PC-3 (cell line): ENCODE data around the gene GALNT14. TPM values are rescaled to one million over a fixed set of nuclear protein-coding genes. Genes with fewer than 3 reads are reported as not detected.

Source experiments
- ATAC-seq: fragments of 200-7000 bp; cut with Tn5 transposase; 2 replicates; pipeline ENCODE4 v1.9.1; 2020; ENCODE audit warnings: mild to moderate bottlenecking, moderate library complexity
- BruUV-seq: library from RNA; stranded (reverse); fragments of 400-500 nt; replicated peaks from 2 replicates; lab custom pipeline; 2021; lab: Mats Ljungman, UMichigan
- CTCF ChIA-PET: fragments of 300-600 bp; sonication (Branson Sonifier 250); formaldehyde crosslinking; loops from one replicate; lab custom pipeline; 2022; ENCODE audit warnings: antibody characterized with exemption; lab: Charles Lee
- POLR2A ChIA-PET: fragments of 300-600 bp; sonication (Branson Sonifier 250); formaldehyde crosslinking; loops from one replicate; lab custom pipeline; 2022; ENCODE audit warnings: antibody characterized with exemption; ENCODE audit not compliant: unreplicated experiment; lab: Charles Lee
- DNase-seq: peaks from one replicate; pipeline ENCODE4 v3.0.0-alpha.2; 2015
- H2AFZ ChIP-seq: fragments of 300-600 bp; sonication (generic); 2 replicates; pipeline ENCODE4 v1.6.0; 2016; ENCODE audit warnings: antibody characterized with exemption, low read length
- H3F3A ChIP-seq: fragments of 300-600 bp; sonication (generic); one replicate; pipeline ENCODE4 v1.6.0; 2017; ENCODE audit warnings: antibody characterized with exemption, low read length, control low read depth, mild to moderate bottlenecking; ENCODE audit not compliant: unreplicated experiment
- H3K27ac ChIP-seq: fragments of 300-600 bp; sonication (generic); 2 replicates; pipeline ENCODE4 v1.5.1; 2016; ENCODE audit warnings: mild to moderate bottlenecking, low read length
- H3K27me3 ChIP-seq: fragments of 300-600 bp; sonication (generic); 2 replicates; pipeline ENCODE4 v1.6.1; 2016; ENCODE audit warnings: low read length, mixed read lengths
- H3K36me3 ChIP-seq: fragments of 300-600 bp; sonication (generic); 2 replicates; pipeline ENCODE4 v1.6.1; 2016; ENCODE audit warnings: low read depth, mixed run types, low read length, mixed read lengths
- H3K4me1 ChIP-seq: fragments of 300-600 bp; sonication (generic); 2 replicates; pipeline ENCODE4 v1.5.1; 2016; ENCODE audit warnings: low read length; ENCODE audit not compliant: insufficient read depth
- H3K4me2 ChIP-seq: fragments of 300-600 bp; sonication (generic); 2 replicates; pipeline ENCODE4 v1.6.0; 2016; ENCODE audit warnings: low read length
- H3K4me3 ChIP-seq: fragments of 300-600 bp; sonication (generic); 2 replicates; pipeline ENCODE4 v1.5.1; 2016; ENCODE audit warnings: mild to moderate bottlenecking, low read length, mixed read lengths
- H3K79me2 ChIP-seq: fragments of 300-600 bp; sonication (generic); 2 replicates; pipeline ENCODE4 v1.6.1; 2017; ENCODE audit warnings: low read length, mixed read lengths
- H3K9ac ChIP-seq: fragments of 300-600 bp; sonication (generic); 2 replicates; pipeline ENCODE4 v1.6.0; 2016; ENCODE audit warnings: mild to moderate bottlenecking, low read length
- H3K9me2 ChIP-seq: fragments of 300-600 bp; sonication (generic); replicated peaks from 2 replicates; pipeline ENCODE4 v1.6.1; 2016; ENCODE audit warnings: mixed run types, low read length, mixed read lengths
- H3K9me3 ChIP-seq: fragments of 300-600 bp; sonication (generic); 2 replicates; pipeline ENCODE4 v1.6.1; 2016; ENCODE audit warnings: low read length, mixed read lengths
- H4K20me1 ChIP-seq: fragments of 300-600 bp; sonication (generic); 2 replicates; pipeline ENCODE4 v1.6.1; 2016; ENCODE audit warnings: low read length, mixed read lengths
- CTCF ChIP-seq: fragments of 300-600 bp; sonication (generic); conservative IDR thresholded peaks from 2 replicates; pipeline ENCODE4 v1.5.1; 2017; ENCODE audit warnings: antibody characterized with exemption, low read depth, mild to moderate bottlenecking, low read length
- EZH2 ChIP-seq: fragments of 300-600 bp; sonication (generic); IDR thresholded peaks from one replicate; pipeline ENCODE4 v1.6.1; 2017; ENCODE audit warnings: antibody characterized with exemption, mild to moderate bottlenecking, low read length; ENCODE audit not compliant: unreplicated experiment
- EZH2phosphoT487 ChIP-seq: fragments of 300-600 bp; sonication (generic); IDR thresholded peaks from 2 replicates; pipeline ENCODE4 v1.6.1; 2018; ENCODE audit warnings: mild to moderate bottlenecking, antibody characterized with exemption, low read length, borderline replicate concordance
- intact Hi-C: fragments of 100-400 bp; cut with micrococcal nuclease; formaldehyde crosslinking; loops from 2 replicates; pipeline ENCODE4 v1.9.0; 2023
- total RNA-seq: library from RNA; depleted of rRNA; stranded (reverse); fragments of >200 nt; gene quantifications from 2 replicates; pipeline ENCODE4 v1.2.3, GENCODE V29; 2014

Gene GALNT14
- total RNA-seq, 1 experiment from 2014 or later, result 10.2 TPM

- H3K9me3 ChIP-seq, result no peaks in the 10 kb centered on the region
- H3K36me3 ChIP-seq, result no peaks in the 10 kb centered on the region
- H3K4me2 ChIP-seq, result no peak overlapping the region
- no peaks in the 10 kb centered on the region for H3K9me2 ChIP-seq
- H3K4me3 ChIP-seq, result no peak overlapping the region
- TF ChIP-seq EZH2phosphoT487, result no peak
- TF ChIP-seq CTCF, result no peak
- no peak for TF ChIP-seq EZH2
- DNase-seq (no peak), ATAC-seq (no peak)
- H3K79me2 ChIP-seq, result no peaks in the 10 kb centered on the region
- H3K9ac ChIP-seq, result no peak overlapping the region
- no peaks in the 10 kb centered on the region for H4K20me1 ChIP-seq
- ChIA-PET POLR2A (no interaction called here), CTCF (no interaction called here)
- no peaks in the 10 kb centered on the region for H3F3A ChIP-seq
- H2AFZ ChIP-seq, result no peak overlapping the region
- peaks cover 15% of the 10 kb centered on the region; the same call in 1 of the 2 replicates for H3K27me3 ChIP-seq
- no TSS peak for BruUV-seq
- intact Hi-C loops, result no loop called here
- H3K4me1 ChIP-seq, result no peaks in the 10 kb centered on the region
- H3K27ac ChIP-seq, result no peak overlapping the region
Observed at GRCh38 chr2:31012406-31012805, 125.8 kb downstream of the GALNT14 start.

- no peaks in the 10 kb centered on the region for H4K20me1 ChIP-seq
- no peak overlapping the region for H2AFZ ChIP-seq
- intact Hi-C loops, result no loop called here
- H3K9me2 ChIP-seq, result no peaks in the 10 kb centered on the region
- no peak overlapping the region for H3K27ac ChIP-seq
- H3K79me2 ChIP-seq, result no peaks in the 10 kb centered on the region
- ChIA-PET CTCF (no interaction called here), POLR2A (no interaction called here)
- no peaks in the 10 kb centered on the region for H3K9me3 ChIP-seq
- H3K4me1 ChIP-seq, result no peaks in the 10 kb centered on the region
- ATAC-seq, result no peak
- TF ChIP-seq CTCF (no peak), EZH2phosphoT487 (no peak), EZH2 (no peak)
- no peaks in the 10 kb centered on the region for H3F3A ChIP-seq
- no TSS peak for BruUV-seq
- no peak for DNase-seq
- no peak overlapping the region for H3K4me3 ChIP-seq
- no peak overlapping the region for H3K9ac ChIP-seq
- H3K36me3 ChIP-seq, result no peaks in the 10 kb centered on the region
- H3K4me2 ChIP-seq, result no peak overlapping the region
- peaks cover 23% of the 10 kb centered on the region for H3K27me3 ChIP-seq
Observed at GRCh38 chr2:31011587-31011986, 126.7 kb downstream of the GALNT14 start.

- POLR2A ChIA-PET, result no interaction called here
Observed at GRCh38 chr2:31008561-31009114, 129.6 kb downstream of the GALNT14 start.

More at GRCh38 chr2:31008561-31009114, 129.6 kb downstream of the GALNT14 start:
- H3K9me3 ChIP-seq, result no peaks in the 10 kb centered on the region
- H3K9me2 ChIP-seq, result no peaks in the 10 kb centered on the region
- H3K27me3 ChIP-seq, result peaks cover 34% of the 10 kb centered on the region
- no peaks in the 10 kb centered on the region for H4K20me1 ChIP-seq
- no peak overlapping the region for H3K4me2 ChIP-seq
- BruUV-seq, result no TSS peak
- no peak overlapping the region for H3K9ac ChIP-seq
- TF ChIP-seq EZH2phosphoT487, result no peak
- TF ChIP-seq CTCF, result no peak
- no peak overlapping the region for H2AFZ ChIP-seq
- no peak overlapping the region for H3K4me3 ChIP-seq
- H3K27ac ChIP-seq, result no peak overlapping the region
- ATAC-seq (no peak), DNase-seq (no peak)
- H3K4me1 ChIP-seq, result no peaks in the 10 kb centered on the region
- intact Hi-C loops, result no loop called here
- no peaks in the 10 kb centered on the region for H3F3A ChIP-seq
- CTCF ChIA-PET, result no interaction called here
- no peaks in the 10 kb centered on the region for H3K79me2 ChIP-seq
- no peaks in the 10 kb centered on the region for H3K36me3 ChIP-seq
